Measurements from ENCODE around the gene RNASEH2B. TPM values are rescaled to one million over a fixed set of nuclear protein-coding genes. Genes with fewer than 3 reads are reported as not detected.

Gene RNASEH2B
- total RNA-seq, 1 donor from 2014 or later, result 22.3 TPM

DNA sequence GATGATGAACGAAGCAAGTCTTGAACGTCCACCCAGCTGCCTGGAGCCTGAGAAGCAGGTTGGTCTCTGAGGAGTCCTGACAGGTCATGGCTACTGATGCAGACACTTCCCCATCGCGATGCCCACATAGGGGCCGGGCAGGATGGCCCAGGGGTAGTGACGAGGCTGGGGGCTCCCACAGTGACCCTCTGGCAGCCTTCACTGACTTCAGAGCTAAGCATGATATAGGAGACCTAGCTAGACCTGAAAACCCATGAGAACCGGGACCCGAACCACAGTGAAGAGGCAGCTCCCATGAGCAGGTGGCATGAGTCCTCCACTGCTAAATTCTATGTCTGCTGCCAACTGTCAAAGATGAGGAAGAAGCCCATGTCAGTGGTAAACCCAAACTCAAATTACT is 91.7 kb downstream of the RNASEH2B start:
- H3K4me3 Mint-ChIP-seq (ENCODE audit: unreplicated experiment), result no peak overlapping the region
- H3K9me3 Mint-ChIP-seq (ENCODE audit: low read depth), result no peaks in the 10 kb centered on the region
- H3K27me3 Mint-ChIP-seq (ENCODE audit: low read depth), result peaks cover 11% of the 10 kb centered on the region
- no peak for DNase-seq (ENCODE audit: low spot score)
- H3K36me3 Mint-ChIP-seq (ENCODE audit: low read depth), result no peaks in the 10 kb centered on the region
- no peak overlapping the region for H3K27ac Mint-ChIP-seq (ENCODE audit: unreplicated experiment)
- H3K4me1 Mint-ChIP-seq (ENCODE audit: low read depth), result peaks cover 2% of the 10 kb centered on the region
- TF ChIP-seq, protein P1, sequence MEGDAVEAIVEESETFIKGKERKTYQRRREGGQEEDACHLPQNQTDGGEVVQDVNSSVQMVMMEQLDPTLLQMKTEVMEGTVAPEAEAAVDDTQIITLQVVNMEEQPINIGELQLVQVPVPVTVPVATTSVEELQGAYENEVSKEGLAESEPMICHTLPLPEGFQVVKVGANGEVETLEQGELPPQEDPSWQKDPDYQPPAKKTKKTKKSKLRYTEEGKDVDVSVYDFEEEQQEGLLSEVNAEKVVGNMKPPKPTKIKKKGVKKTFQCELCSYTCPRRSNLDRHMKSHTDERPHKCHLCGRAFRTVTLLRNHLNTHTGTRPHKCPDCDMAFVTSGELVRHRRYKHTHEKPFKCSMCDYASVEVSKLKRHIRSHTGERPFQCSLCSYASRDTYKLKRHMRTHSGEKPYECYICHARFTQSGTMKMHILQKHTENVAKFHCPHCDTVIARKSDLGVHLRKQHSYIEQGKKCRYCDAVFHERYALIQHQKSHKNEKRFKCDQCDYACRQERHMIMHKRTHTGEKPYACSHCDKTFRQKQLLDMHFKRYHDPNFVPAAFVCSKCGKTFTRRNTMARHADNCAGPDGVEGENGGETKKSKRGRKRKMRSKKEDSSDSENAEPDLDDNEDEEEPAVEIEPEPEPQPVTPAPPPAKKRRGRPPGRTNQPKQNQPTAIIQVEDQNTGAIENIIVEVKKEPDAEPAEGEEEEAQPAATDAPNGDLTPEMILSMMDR (IDR thresholded peaks at IDR 0.05), result no peak

- Mint-ChIP-seq H3K4me3 (ENCODE audit: unreplicated experiment) (no peak overlapping the region), H3K27ac (ENCODE audit: unreplicated experiment) (no peak overlapping the region), H3K36me3 (ENCODE audit: low read depth) (no peaks in the 10 kb centered on the region), H3K4me1 (ENCODE audit: low read depth) (peaks cover 6% of the 10 kb centered on the region), H3K27me3 (ENCODE audit: low read depth) (peaks cover 11% of the 10 kb centered on the region), H3K9me3 (ENCODE audit: low read depth) (no peaks in the 10 kb centered on the region)
- DNase-seq (ENCODE audit: low spot score), result no peak
- TF ChIP-seq, protein P1 (IDR thresholded peaks at IDR 0.05), result no peak
These were observed 93.1 kb downstream of the RNASEH2B start for GRCh38 chr13:51002736-51003135.

DNA sequence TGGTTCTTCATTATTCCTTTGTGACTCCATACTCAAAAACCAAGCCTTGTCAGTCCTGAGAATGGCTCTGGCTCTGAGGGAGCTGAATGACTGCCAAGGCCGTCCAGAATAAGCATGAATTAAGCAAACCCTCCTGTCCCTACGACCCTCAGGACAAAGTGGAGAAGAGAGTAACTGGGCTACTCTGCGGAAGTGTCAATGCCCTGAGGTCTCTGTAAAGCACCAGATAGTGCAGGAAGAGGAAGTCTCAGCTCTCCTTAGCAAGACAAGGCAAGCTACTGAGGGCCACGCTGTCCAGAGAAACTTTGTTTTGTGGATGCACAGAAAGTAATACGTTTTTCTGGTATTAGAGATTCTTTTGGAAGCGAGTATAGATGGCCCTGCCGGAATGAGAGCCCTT is 94.1 kb downstream of the RNASEH2B start:
- TF ChIP-seq, protein P1 (IDR thresholded peaks at IDR 0.05), result no peak
- Mint-ChIP-seq H3K27me3 (ENCODE audit: low read depth) (peaks cover 11% of the 10 kb centered on the region), H3K4me1 (ENCODE audit: low read depth) (peaks cover 6% of the 10 kb centered on the region), H3K36me3 (ENCODE audit: low read depth) (no peaks in the 10 kb centered on the region), H3K9me3 (ENCODE audit: low read depth) (no peaks in the 10 kb centered on the region), H3K4me3 (ENCODE audit: unreplicated experiment) (no peak overlapping the region), H3K27ac (ENCODE audit: unreplicated experiment) (no peak overlapping the region)
- no peak for DNase-seq (ENCODE audit: low spot score)

GRCh38 chr13:51004111-51004865 is 94.7 kb downstream of the RNASEH2B start:
- Mint-ChIP-seq H3K36me3 (ENCODE audit: low read depth) (no peaks in the 10 kb centered on the region), H3K27ac (ENCODE audit: unreplicated experiment) (no peak overlapping the region), H3K4me1 (ENCODE audit: low read depth) (peaks cover 6% of the 10 kb centered on the region), H3K4me3 (ENCODE audit: unreplicated experiment) (no peak overlapping the region), H3K27me3 (ENCODE audit: low read depth) (peaks cover 11% of the 10 kb centered on the region), H3K9me3 (ENCODE audit: low read depth) (no peaks in the 10 kb centered on the region)
- no peak for DNase-seq (ENCODE audit: low spot score)
- TF ChIP-seq, protein P1 (IDR thresholded peaks at IDR 0.05), result no peak

DNA sequence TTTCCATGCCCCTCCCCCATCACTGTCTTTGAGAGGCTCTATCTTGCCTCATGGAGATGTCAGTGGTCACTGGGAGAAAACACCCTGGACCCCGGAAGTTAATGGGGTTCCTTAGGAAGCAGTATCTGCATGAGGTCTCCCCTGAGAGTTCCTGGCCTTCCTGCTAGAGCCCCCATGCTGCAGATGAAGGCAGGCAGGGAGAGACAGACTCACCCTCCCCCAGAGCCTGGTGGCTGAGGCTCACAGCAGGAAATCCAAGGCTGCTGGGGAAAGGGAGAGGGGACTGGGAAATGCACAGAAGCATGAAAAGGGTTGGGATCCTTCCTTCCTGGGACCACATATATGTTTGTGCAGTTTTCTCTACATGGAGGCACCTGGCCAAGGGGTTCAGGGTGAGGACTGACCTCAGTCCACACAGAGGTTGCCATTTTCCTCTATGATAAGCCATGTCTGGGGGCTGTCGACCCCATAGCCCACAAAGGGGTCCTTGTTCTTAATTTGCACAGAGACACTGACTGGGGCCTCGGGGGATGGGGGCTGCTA is 95.4 kb downstream of the RNASEH2B start:
- Mint-ChIP-seq H3K9me3 (ENCODE audit: low read depth) (no peaks in the 10 kb centered on the region), H3K36me3 (ENCODE audit: low read depth) (no peaks in the 10 kb centered on the region), H3K27me3 (ENCODE audit: low read depth) (peaks cover 11% of the 10 kb centered on the region), H3K4me1 (ENCODE audit: low read depth) (peaks cover 6% of the 10 kb centered on the region), H3K27ac (ENCODE audit: unreplicated experiment) (no peak overlapping the region), H3K4me3 (ENCODE audit: unreplicated experiment) (no peak overlapping the region)
- TF ChIP-seq, protein P1 (IDR thresholded peaks at IDR 0.05), result no peak
- no peak for DNase-seq (ENCODE audit: low spot score)
